Smooth muscle cell (in vitro differentiated cells): ENCODE results near the gene PEPD. TPM values are rescaled to one million over a fixed set of nuclear protein-coding genes. Genes with fewer than 3 reads are reported as not detected.

Source experiments
- DNase-seq: peaks from one replicate; lab custom pipeline; 2025; ENCODE audit not compliant: unreplicated experiment; lab: John Stamatoyannopoulos, UW
- H2AFZ ChIP-seq: fragments of 200-600 bp; sonication (generic); 2 replicates; pipeline ENCODE4 v1.6.0; 2016; ENCODE audit warnings: antibody characterized with exemption, low read depth, mild to moderate bottlenecking
- H3F3A ChIP-seq: fragments of 200-600 bp; sonication (generic); 2 replicates; pipeline ENCODE4 v1.6.0; 2017; ENCODE audit warnings: antibody characterized with exemption, low read depth
- H3K27ac ChIP-seq: fragments of 200-600 bp; sonication (generic); 2 replicates; pipeline ENCODE4 v1.5.1; 2016; ENCODE audit warnings: low read depth, mild to moderate bottlenecking
- H3K27me3 ChIP-seq: fragments of 200-600 bp; sonication (generic); 2 replicates; pipeline ENCODE4 v1.6.1; 2016; ENCODE audit warnings: low read depth, mild to moderate bottlenecking
- H3K36me3 ChIP-seq: fragments of 200-600 bp; sonication (generic); 2 replicates; pipeline ENCODE4 v1.5.1; 2016; ENCODE audit warnings: low read depth
- H3K4me1 ChIP-seq: fragments of 200-600 bp; sonication (generic); 2 replicates; pipeline ENCODE4 v1.5.1; 2016; ENCODE audit warnings: low read depth
- H3K4me2 ChIP-seq: fragments of 200-600 bp; sonication (generic); 2 replicates; pipeline ENCODE4 v1.6.0; 2016; ENCODE audit warnings: mild to moderate bottlenecking
- H3K4me3 ChIP-seq: fragments of 200-600 bp; sonication (generic); 2 replicates; pipeline ENCODE4 v1.5.1; 2016; ENCODE audit warnings: mild to moderate bottlenecking
- H3K79me2 ChIP-seq: fragments of 200-600 bp; sonication (generic); 2 replicates; pipeline ENCODE4 v1.6.0; 2016; ENCODE audit warnings: low read depth, mild to moderate bottlenecking
- H3K9ac ChIP-seq: fragments of 200-600 bp; sonication (generic); 2 replicates; pipeline ENCODE4 v1.6.0; 2016; ENCODE audit warnings: low read depth
- H3K9me3 ChIP-seq: fragments of 200-600 bp; sonication (generic); replicated peaks from 2 replicates; pipeline ENCODE4 v1.5.1; 2016; ENCODE audit warnings: low read depth
- H4K20me1 ChIP-seq: fragments of 200-600 bp; sonication (generic); 2 replicates; pipeline ENCODE4 v1.6.0; 2016; ENCODE audit warnings: low read depth
- CTCF ChIP-seq: fragments of 200-600 bp; sonication (generic); IDR thresholded peaks from 2 replicates; pipeline ENCODE4 v1.5.1; 2017; ENCODE audit warnings: borderline replicate concordance, mild to moderate bottlenecking, antibody characterized with exemption; ENCODE audit not compliant: insufficient read depth, poor library complexity, severe bottlenecking
- WGBS: methylation state at CpG from one replicate; pipeline ENCODE4 v1.1.7; 2016; ENCODE audit warnings: low lambda C conversion rate; 5-methylcytosine and 5-hydroxymethylcytosine counted together
- polyA plus RNA-seq: library from polyadenylated mRNA; unstranded; fragments of >200 nt; fragmentation: Nextera tagmentation; extraction: Ambion mirVana; gene quantifications from 2 replicates; pipeline ENCODE4 v1.2.1, GENCODE V29; 2016
- total RNA-seq: library from RNA; depleted of rRNA; stranded (reverse); fragments of >200 nt; gene quantifications from 2 replicates; pipeline ENCODE4 v1.2.3, GENCODE V29; 2014

Gene PEPD
- total and polyA plus RNA-seq, 2 experiments from 2014 or later = 57.2 to 70.4 TPM

GRCh38 chr19:33450689-33451088, 70.9 kb downstream of the PEPD start:
- 97% methylated on average over 7 of the region's 7 CpGs for WGBS
- no peaks in the 10 kb centered on the region for H3K36me3 ChIP-seq

GRCh38 chr19:33449799-33450198, 71.8 kb downstream of the PEPD start:
- Histone ChIP-seq H3K27ac (no peak overlapping the region), H3K79me2 (no peaks in the 10 kb centered on the region), H3K4me1 (no peaks in the 10 kb centered on the region), H3K27me3 (no peaks in the 10 kb centered on the region), H4K20me1 (no peaks in the 10 kb centered on the region), H3K4me2 (no peak overlapping the region), H3K9ac (no peak overlapping the region), H3K4me3 (no peak overlapping the region), H3K9me3 (no peaks in the 10 kb centered on the region), H3K36me3 (no peaks in the 10 kb centered on the region), H2AFZ (no peak overlapping the region), H3F3A (no peaks in the 10 kb centered on the region)
- no peak for TF ChIP-seq CTCF
- DNase-seq = no peak
- 98% methylated on average over 6 of the region's 6 CpGs for WGBS

More at GRCh38 chr19:33450689-33451088, 70.9 kb downstream of the PEPD start:
- Histone ChIP-seq H3K4me2 (no peak overlapping the region), H3K4me1 (no peaks in the 10 kb centered on the region), H3K27ac (no peak overlapping the region), H3K79me2 (no peaks in the 10 kb centered on the region), H2AFZ (no peak overlapping the region), H3K27me3 (no peaks in the 10 kb centered on the region), H3K9ac (no peak overlapping the region), H3F3A (no peaks in the 10 kb centered on the region), H3K9me3 (no peaks in the 10 kb centered on the region), H4K20me1 (no peaks in the 10 kb centered on the region), H3K4me3 (no peak overlapping the region)
- TF ChIP-seq CTCF = no peak
- no peak for DNase-seq

DNA sequence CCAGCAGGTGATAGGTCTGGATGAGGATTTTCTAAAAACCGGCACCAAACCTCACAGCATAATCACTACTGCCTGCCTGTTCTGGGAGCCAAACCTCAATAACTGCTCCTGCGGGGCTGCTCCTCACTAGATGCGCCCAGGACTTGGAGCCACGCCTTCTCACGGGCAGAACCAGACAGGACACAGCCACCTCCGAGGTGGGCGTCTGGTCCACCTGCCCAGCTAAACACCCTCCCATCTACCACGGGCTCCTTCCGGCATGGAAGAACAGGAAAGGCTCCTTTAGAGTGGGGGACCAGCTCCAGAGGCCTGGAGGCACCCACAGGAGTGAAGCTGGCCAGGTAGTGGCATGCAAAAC, 73.5 kb downstream of the PEPD start:
- H3F3A ChIP-seq = no peaks in the 10 kb centered on the region
- no peak for TF ChIP-seq CTCF
- DNase-seq = no peak
- no peaks in the 10 kb centered on the region for H3K4me1 ChIP-seq
- WGBS = 91% methylated on average over 9 of the region's 9 CpGs
- H2AFZ ChIP-seq = no peak overlapping the region
- H4K20me1 ChIP-seq = no peaks in the 10 kb centered on the region
- H3K27me3 ChIP-seq = no peaks in the 10 kb centered on the region
- H3K4me2 ChIP-seq = no peak overlapping the region
- H3K36me3 ChIP-seq = no peaks in the 10 kb centered on the region
- H3K79me2 ChIP-seq = no peaks in the 10 kb centered on the region
- H3K4me3 ChIP-seq = no peak overlapping the region
- no peak overlapping the region for H3K27ac ChIP-seq
- H3K9ac ChIP-seq = no peak overlapping the region
- H3K9me3 ChIP-seq = no peaks in the 10 kb centered on the region

DNA sequence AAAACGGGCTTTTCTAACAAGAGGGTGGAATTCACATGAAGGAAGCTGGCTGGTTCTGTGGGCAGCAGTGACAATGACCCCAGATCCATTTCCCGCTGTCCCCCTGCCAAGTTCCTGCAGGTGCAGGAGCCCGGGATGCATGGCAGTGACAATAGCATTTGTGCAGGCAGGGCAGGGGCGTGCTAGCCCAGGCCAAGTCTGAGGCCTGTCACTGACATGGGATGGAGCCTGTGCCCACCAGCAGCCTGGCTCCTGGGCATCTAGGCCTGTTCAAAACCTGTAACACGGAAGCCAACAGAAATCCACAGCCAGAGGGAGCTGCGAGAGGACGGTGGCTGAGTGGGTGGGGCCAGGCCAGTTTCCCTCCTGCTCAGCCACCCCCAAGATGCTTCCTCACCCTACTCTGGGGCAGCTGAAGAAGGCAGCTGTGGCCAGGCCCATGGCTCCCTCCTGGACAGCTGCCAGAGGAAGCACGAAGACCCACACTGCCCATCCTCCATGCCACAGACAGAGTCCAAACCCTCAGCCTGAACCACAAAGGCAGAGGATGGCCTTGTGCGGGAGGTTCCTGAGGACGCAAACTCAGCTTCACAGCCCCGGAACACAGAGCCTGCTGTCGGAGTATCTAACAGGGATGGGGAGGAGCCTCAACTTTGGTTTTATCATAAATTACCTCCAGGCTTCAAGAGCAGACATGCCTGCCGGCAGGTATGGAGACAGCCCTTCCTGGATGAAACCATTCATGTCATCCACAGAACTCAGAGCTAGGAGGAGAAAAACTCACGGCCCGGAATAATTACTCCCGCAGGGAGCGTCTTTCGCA, 74.0 kb downstream of the PEPD start:
- H4K20me1 ChIP-seq = no peaks in the 10 kb centered on the region
- no peaks in the 10 kb centered on the region for H3F3A ChIP-seq
- H3K27ac ChIP-seq = no peak overlapping the region
- no peaks in the 10 kb centered on the region for H3K79me2 ChIP-seq
- 80% methylated on average over 18 of the region's 18 CpGs for WGBS
- no peaks in the 10 kb centered on the region for H3K9me3 ChIP-seq
- H3K27me3 ChIP-seq = no peaks in the 10 kb centered on the region
- H3K36me3 ChIP-seq = no peaks in the 10 kb centered on the region
- TF ChIP-seq CTCF = no peak
- H3K4me3 ChIP-seq = no peak overlapping the region
- DNase-seq = no peak
- H3K4me1 ChIP-seq = no peaks in the 10 kb centered on the region
- H2AFZ ChIP-seq = no peak overlapping the region
- H3K4me2 ChIP-seq = no peak overlapping the region
- no peak overlapping the region for H3K9ac ChIP-seq
